Thymus (tissue), 11 donors: ENCODE measurements around the gene DOCK11. TPM values are rescaled to one million over a fixed set of nuclear protein-coding genes. Genes with fewer than 3 reads are reported as not detected.

Experiments
- DNase-seq, 9 donors: peaks; one replicate each; pipeline ENCODE4 v3.0.0-alpha.2; 2013; ENCODE audit warnings: low spot score in 9 of 9, low read depth in 6 of 9, missing footprints in 1 of 9
- H3K27ac ChIP-seq, 2 donors: one replicate each; pipeline ENCODE4 v1.5.1; 2013; ENCODE audit warnings: control low read depth in 1 of 2, low read depth in 1 of 2, low read length in 1 of 2, mild to moderate bottlenecking in 1 of 2, moderate library complexity in 1 of 2
- H3K27me3 ChIP-seq, 2 donors: one replicate each; pipeline ENCODE4 v1.5.1; 2013; ENCODE audit warnings: low read length in 1 of 2; ENCODE audit not compliant: control insufficient read depth in 2 of 2, insufficient read depth in 1 of 2
- H3K36me3 ChIP-seq, 2 donors: one replicate each; pipeline ENCODE4 v1.5.1; 2013; ENCODE audit warnings: low read length in 1 of 2, mild to moderate bottlenecking in 1 of 2, moderate library complexity in 1 of 2; ENCODE audit not compliant: control insufficient read depth in 2 of 2, insufficient read depth in 2 of 2
- H3K4me1 ChIP-seq, 2 donors: one replicate each; pipeline ENCODE4 v1.5.1; 2013; ENCODE audit warnings: low read length in 2 of 2; ENCODE audit not compliant: control insufficient read depth in 2 of 2, insufficient read depth in 2 of 2
- H3K4me3 ChIP-seq, 2 donors: one replicate each; pipeline ENCODE4 v1.5.1; 2013; ENCODE audit warnings: low read length in 2 of 2, control low read depth in 1 of 2, mild to moderate bottlenecking in 1 of 2
- H3K9me3 ChIP-seq, 2 donors: one replicate each; pipeline ENCODE4 v1.5.1; 2013; ENCODE audit warnings: low read length in 1 of 2, mild to moderate bottlenecking in 1 of 2; ENCODE audit not compliant: control insufficient read depth in 2 of 2, insufficient read depth in 1 of 2
- WGBS: extraction: QIAGEN DNeasy Blood & Tissue Kit; methylation state at CpG from one replicate; pipeline ENCODE4 v1.1.7; 2013; 5-methylcytosine and 5-hydroxymethylcytosine counted together
- polyA plus RNA-seq: library from polyadenylated mRNA; stranded (reverse); fragments of 200-250 nt; gene quantifications from one replicate; pipeline ENCODE4 v1.2.3, GENCODE V29; 2013
- total RNA-seq: library from RNA; stranded (reverse); fragments of 120-200 nt; gene quantifications from one replicate; pipeline ENCODE4 v1.2.4, GENCODE V29; 2013
- donor health status: healthy.

The DOCK11 gene
- total and polyA plus RNA-seq, 2 donors: 47.8 to 49.9 TPM

DNA sequence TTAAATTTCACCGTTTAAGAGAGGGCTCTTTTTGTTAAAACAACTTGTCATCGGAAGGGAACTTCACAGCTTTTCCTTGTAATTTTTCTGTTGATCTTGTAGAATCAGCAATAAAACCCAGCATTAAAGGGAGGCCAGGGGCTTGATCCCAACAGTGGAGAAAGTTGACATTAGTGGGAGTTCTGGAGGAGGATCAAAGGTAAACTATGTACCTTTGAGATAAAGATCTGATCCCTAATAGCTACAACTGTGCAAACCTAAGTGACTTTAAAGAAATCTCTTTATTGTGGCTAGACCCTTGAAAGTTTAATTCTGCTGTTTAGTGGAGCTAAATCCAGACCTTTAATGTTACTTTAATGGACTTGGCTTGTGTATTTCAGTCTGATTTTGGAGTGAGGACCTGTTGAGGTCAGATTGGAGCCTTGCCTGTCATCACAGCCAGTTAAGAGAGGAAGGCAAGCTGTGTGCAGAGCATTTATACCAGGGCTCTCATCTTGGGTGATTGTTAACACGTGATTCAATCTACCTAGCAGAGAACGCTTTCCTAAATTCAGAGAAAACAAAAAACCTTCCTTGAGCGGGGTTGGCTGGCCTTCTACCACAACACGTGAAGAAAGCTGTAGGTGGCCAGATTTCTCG, 1.7 kb downstream of the DOCK11 start:
- Histone ChIP-seq H3K36me3 (no peaks in the 10 kb centered on the region), H3K4me1 (peaks cover 3 to 23% of the 10 kb centered on the region in 2 donors), H3K4me3 (peak overlapping the region; percentile 70 to 75), H3K9me3 (peaks cover 0 to 5% of the 10 kb centered on the region in 2 donors), H3K27ac (peak overlapping the region; percentile 52 to 92), H3K27me3 (no peaks in the 10 kb centered on the region)
- WGBS: 6% methylated on average over 7 of the region's 7 CpGs
- DNase-seq: peak in 5 of 9 donors; percentile 21 to 71 (median 31)

DNA sequence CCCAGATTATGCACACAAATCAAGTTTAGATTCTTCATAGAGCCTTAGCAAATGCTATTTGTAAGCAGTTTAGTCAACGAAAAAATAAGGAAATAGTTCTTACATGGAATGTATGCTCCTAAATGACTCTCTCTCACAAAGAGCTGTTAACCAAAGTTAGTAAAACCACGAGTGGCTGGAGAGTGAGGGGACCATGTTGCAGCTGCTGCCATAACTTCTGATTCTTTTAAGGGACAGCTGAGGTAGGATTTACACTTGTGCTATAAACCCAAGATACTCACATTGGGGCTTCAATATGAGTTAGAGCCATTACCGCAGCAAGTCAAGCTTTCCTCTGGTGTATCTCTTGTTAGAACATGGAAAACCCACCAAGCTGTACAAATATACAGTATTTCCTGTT, 2.7 kb downstream of the DOCK11 start:
- 43% methylated on average over 3 of the region's 3 CpGs for WGBS

DNA sequence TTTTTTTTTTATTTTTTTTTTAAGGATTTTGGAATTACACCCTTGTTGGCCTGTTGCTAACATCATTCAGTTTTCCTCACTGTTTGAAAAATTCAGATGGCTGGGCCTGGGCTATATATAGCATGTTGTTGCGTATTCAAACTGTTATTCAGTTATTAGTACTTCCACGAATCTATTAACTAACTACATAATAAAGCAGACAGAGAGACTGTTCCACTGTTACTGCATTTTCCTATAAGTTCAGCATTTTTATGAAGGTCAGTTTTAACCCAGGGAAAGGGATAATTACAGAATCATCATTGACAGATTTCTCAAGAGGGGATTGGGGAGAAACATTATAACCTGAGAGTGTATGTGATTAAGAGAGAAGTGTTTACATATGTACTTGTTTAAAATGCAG, 3.1 kb downstream of the DOCK11 start:
- no peak overlapping the region for H3K4me3 ChIP-seq
- H3K4me1 ChIP-seq: peaks cover 3 to 27% of the 10 kb centered on the region in 2 donors
- DNase-seq: no peak
- WGBS: 95% methylated on average over 2 of the region's 2 CpGs
- no peaks in the 10 kb centered on the region for H3K27me3 ChIP-seq
- no peaks in the 10 kb centered on the region for H3K36me3 ChIP-seq
- H3K27ac ChIP-seq: no peak overlapping the region
- H3K9me3 ChIP-seq: peaks cover 0 to 5% of the 10 kb centered on the region in 2 donors

More for the DNA sequence above, 2.7 kb downstream of the DOCK11 start:
- Histone ChIP-seq H3K36me3 (no peaks in the 10 kb centered on the region), H3K4me1 (peaks cover 3 to 23% of the 10 kb centered on the region in 2 donors), H3K27ac (no peak overlapping the region), H3K27me3 (no peaks in the 10 kb centered on the region), H3K9me3 (peaks cover 0 to 5% of the 10 kb centered on the region in 2 donors), H3K4me3 (no peak overlapping the region)
- no peak for DNase-seq

DNA sequence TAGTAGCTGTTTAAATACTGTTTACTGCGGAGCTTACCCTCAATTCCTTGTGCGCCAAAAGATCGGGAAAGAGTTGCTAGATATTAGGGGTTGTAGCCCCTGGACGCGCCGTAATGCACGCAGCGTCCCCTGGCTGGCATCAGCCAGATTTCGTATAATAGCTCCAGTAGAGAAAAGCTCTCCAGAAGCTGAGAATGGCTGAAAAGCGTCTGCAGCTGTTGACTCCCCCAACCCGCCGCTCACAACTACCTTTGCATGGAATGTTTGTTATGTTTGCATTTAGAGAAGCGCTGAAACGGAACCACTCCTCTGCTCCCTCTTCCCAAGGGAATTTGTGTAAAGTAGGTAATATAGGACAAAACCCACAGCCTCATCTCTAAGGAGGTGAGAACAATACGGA, 3.7 kb downstream of the DOCK11 start:
- no peak overlapping the region for H3K27ac ChIP-seq
- no peak for DNase-seq
- H3K4me3 ChIP-seq: no peak overlapping the region
- WGBS: 94% methylated on average over 15 of the region's 15 CpGs
- H3K36me3 ChIP-seq: no peaks in the 10 kb centered on the region
- H3K9me3 ChIP-seq: peaks cover 0 to 5% of the 10 kb centered on the region in 2 donors
- H3K4me1 ChIP-seq: peaks cover 3 to 26% of the 10 kb centered on the region in 2 donors
- H3K27me3 ChIP-seq: no peaks in the 10 kb centered on the region

DNA sequence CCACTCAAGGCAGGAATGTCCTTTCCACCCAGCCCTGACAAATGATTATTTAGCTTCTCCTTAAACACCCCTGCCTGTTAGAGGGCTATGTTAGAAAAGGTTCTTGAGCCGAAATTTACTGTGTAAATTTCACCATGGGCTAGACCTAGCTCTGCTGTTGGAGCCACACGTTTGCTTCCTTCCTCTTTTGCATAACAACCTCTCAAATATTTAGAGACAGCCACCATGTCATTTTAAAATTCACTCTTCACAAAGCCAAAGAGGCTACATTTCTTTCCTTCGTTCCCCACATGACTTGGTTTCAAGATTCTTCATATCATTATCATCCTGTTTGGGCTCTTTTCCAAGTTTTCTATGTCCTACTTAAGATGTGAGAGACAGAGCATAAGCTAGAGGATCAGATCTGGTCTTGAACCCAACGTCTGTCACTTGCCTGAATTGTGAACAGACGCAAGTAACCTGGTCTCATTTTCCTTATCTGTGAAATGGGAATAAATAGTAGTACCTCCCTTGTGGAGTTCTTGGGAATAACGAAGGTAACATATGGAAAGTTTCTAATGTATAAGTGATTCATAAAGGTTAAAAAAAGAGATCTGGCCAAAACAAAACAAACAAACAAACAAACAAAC, 6.7 kb downstream of the DOCK11 start:
- peak overlapping the region in 1 of 2 donors; percentile 52 for H3K27ac ChIP-seq

DNA sequence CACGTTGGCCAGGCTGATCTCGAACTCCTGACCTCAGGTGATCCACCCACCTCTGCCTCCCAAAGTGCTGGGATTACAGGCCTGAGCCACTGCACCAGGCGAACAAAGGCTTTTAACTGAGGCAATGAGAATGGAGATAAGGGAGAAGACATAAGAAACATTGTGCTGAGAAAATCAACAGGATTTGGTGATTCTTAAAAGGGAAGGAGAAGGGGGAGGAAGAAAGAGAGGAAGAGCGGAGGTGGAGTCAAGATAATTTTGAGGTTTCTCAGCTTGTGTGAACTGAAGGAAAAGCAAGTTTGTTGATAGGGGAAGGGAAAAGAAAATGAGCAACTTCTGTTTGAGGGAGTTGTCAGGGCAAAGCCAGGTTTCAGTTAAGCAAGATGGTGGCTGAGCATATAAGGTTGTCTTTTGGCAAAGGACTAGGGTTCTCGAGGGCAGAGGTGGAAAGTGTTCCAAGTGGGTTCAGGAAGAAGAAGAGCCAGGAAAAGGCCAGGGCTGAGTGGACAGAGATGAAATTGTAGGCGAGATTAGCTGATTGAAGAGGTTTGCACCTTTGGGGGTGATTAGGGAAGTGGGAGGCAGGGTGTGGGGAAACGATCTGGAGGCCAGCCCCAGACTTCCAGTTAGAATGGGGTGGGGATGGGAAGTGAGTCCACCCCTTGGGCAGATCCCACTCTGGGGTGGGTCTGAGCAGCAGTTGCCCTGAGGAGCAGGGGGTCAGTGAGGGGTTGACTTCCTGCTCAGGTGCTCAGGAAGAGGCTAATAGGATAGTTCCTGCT, 7.8 kb downstream of the DOCK11 start:
- H3K9me3 ChIP-seq: no peaks in the 10 kb centered on the region
- DNase-seq: peak in 1 of 9 donors; percentile 34
- H3K27me3 ChIP-seq: no peaks in the 10 kb centered on the region
- H3K27ac ChIP-seq: peak overlapping the region in 1 of 2 donors; percentile 30
- H3K4me1 ChIP-seq: peaks cover under 1 to 9% of the 10 kb centered on the region in 2 donors
- WGBS: 62% methylated on average over 7 of the region's 7 CpGs
- H3K36me3 ChIP-seq: no peaks in the 10 kb centered on the region
- H3K4me3 ChIP-seq: no peak overlapping the region

More for the DNA sequence above, 6.7 kb downstream of the DOCK11 start:
- 45% methylated on average over 6 of the region's 6 CpGs for WGBS
- Histone ChIP-seq H3K4me3 (no peak overlapping the region), H3K36me3 (no peaks in the 10 kb centered on the region), H3K9me3 (no peaks in the 10 kb centered on the region), H3K27me3 (no peaks in the 10 kb centered on the region), H3K4me1 (peaks cover 3 to 18% of the 10 kb centered on the region in 2 donors)
- DNase-seq: peak in 1 of 9 donors; percentile 26

DNA sequence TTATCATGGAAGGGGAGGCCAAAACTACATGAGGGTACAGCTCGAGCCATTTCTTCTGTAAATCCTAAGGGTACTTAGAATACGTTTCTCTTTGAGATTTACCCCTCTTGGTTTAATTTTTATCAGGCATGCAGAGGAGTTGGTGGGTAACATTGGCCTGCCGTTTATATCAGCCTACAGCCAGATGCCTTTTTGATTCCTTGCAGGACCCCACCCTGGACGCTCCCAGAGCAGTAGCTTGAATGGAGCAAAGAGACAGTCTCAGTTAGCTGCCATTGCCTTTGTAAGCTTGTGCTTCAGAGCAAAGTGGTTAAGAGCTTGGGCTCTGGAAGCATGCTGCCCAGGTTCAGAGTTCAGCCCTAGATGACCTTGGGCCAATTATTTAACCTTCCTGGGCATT, 9.0 kb downstream of the DOCK11 start:
- no peak for DNase-seq

DNA sequence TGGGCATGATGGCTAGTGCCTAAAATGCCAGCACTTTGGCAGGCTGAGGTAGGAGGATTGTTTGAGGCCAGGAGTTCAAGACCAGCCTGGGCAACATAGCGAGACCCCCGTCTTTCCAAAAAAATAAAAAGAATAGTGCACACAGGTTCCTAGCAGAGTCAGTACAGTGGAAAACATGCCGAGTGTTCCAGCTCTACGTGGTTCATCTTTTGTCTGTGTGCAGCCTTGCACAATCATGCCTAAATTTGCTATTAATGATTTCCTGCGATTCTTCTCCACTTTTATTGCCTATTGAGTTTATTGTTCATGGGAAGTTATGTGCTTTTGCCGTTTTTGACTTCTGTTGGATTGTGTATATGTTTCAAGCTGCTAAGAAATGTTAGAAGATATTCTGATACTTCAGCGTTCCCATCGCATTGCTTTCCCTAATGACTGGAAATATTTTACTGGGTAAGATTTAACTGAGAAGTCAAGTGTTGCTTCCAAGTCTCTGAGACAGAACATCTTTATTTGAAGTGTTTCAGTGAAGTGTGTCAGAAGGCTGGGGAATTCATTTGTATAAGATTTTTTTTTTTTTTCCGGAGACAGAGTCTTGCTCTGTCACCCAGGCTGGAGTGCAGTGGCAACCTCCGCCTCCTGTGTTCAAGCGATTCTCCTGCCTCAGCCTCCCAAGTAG, 11.3 kb downstream of the DOCK11 start:
- Histone ChIP-seq H3K4me1 (peaks cover 0 to 6% of the 10 kb centered on the region in 2 donors), H3K36me3 (no peaks in the 10 kb centered on the region), H3K4me3 (no peak overlapping the region), H3K27me3 (no peaks in the 10 kb centered on the region), H3K27ac (no peak overlapping the region), H3K9me3 (no peaks in the 10 kb centered on the region)
- 89% methylated on average over 11 of the region's 11 CpGs for WGBS
- no peak for DNase-seq

More for the DNA sequence above, 9.0 kb downstream of the DOCK11 start:
- H3K27me3 ChIP-seq: no peaks in the 10 kb centered on the region
- no peak overlapping the region for H3K4me3 ChIP-seq
- H3K36me3 ChIP-seq: no peaks in the 10 kb centered on the region
- no peak overlapping the region for H3K27ac ChIP-seq
- WGBS: 97% methylated on average over 4 of the region's 4 CpGs
- peaks cover 0 to 6% of the 10 kb centered on the region in 2 donors for H3K4me1 ChIP-seq
- no peaks in the 10 kb centered on the region for H3K9me3 ChIP-seq
